RWPE2 (cell line): ENCODE data around the gene ZNF678.

Experiments
- ATAC-seq: fragments of 200-7000 bp; cut with Tn5 transposase; 3 replicates; pipeline ENCODE4 v1.9.1; 2021; ENCODE audit warnings: low read depth
- DNase-seq: peaks from one replicate; pipeline ENCODE4 v3.0.0-alpha.2; 2020; ENCODE audit warnings: low spot score
- H3K27ac ChIP-seq: fragments of 450-650 bp; 2 replicates; pipeline ENCODE4 v1.5.1; 2017; ENCODE audit warnings: mild to moderate bottlenecking; ENCODE audit not compliant: poor library complexity, severe bottlenecking
- H3K27me3 ChIP-seq: fragments of 250-450 bp; sonication (Bioruptor Pico); 2 replicates; pipeline ENCODE4 v1.5.1; 2021; ENCODE audit warnings: mild to moderate bottlenecking, moderate library complexity; ENCODE audit not compliant: insufficient read depth, poor library complexity, severe bottlenecking
- H3K36me3 ChIP-seq: fragments of 250-450 bp; sonication (Bioruptor Pico); 2 replicates; pipeline ENCODE4 v1.5.1; 2020; ENCODE audit warnings: low read depth, mild to moderate bottlenecking, moderate library complexity
- H3K4me1 ChIP-seq: fragments of 250-450 bp; sonication (Bioruptor Pico); 2 replicates; pipeline ENCODE4 v1.5.1; 2021; ENCODE audit warnings: mild to moderate bottlenecking, moderate library complexity; ENCODE audit not compliant: insufficient read depth, poor library complexity, severe bottlenecking
- H3K4me3 ChIP-seq: fragments of 250-450 bp; sonication (Bioruptor Pico); 2 replicates; pipeline ENCODE4 v1.5.1; 2021; ENCODE audit warnings: mild to moderate bottlenecking, moderate library complexity; ENCODE audit not compliant: severe bottlenecking
- H3K9me3 ChIP-seq: fragments of 250-450 bp; sonication (Bioruptor Pico); 2 replicates; pipeline ENCODE4 v1.5.1; 2021; ENCODE audit warnings: mild to moderate bottlenecking, moderate library complexity; ENCODE audit not compliant: severe bottlenecking
- TF ChIP-seq, protein P1 (sequence below): fragments of 450-650 bp; IDR thresholded peaks from one replicate; pipeline ENCODE4 v1.5.1; 2017; ENCODE audit warnings: mild to moderate bottlenecking, moderate library complexity; ENCODE audit not compliant: poor library complexity, severe bottlenecking

The ZNF678 gene

DNA sequence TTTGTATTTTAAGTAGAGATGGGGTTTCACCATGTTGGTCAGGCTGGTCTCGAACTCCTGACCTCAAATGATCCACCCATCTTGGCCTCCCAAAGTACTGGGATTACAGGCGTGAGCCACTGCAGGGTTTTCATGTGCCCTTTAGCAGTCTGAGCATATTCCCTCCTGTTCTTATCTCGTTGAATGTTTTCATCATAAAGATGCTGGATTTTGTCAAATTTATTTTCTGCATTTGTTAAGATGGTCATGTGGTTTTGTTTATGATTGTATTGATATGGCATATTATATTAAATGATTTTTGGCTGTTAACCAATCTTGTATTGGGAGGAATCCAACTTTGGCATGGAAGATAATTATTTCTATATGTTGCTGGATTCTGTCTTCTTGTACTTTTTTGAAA, 163.0 kb downstream of the ZNF678 start:
- DNase-seq (no peak), ATAC-seq (no peak)
- no peak overlapping the region for H3K27ac ChIP-seq
- H3K27me3 ChIP-seq: no peaks in the 10 kb centered on the region
- H3K4me1 ChIP-seq: no peaks in the 10 kb centered on the region
- H3K36me3 ChIP-seq: no peaks in the 10 kb centered on the region
- H3K4me3 ChIP-seq: no peak overlapping the region
- TF ChIP-seq, protein P1, sequence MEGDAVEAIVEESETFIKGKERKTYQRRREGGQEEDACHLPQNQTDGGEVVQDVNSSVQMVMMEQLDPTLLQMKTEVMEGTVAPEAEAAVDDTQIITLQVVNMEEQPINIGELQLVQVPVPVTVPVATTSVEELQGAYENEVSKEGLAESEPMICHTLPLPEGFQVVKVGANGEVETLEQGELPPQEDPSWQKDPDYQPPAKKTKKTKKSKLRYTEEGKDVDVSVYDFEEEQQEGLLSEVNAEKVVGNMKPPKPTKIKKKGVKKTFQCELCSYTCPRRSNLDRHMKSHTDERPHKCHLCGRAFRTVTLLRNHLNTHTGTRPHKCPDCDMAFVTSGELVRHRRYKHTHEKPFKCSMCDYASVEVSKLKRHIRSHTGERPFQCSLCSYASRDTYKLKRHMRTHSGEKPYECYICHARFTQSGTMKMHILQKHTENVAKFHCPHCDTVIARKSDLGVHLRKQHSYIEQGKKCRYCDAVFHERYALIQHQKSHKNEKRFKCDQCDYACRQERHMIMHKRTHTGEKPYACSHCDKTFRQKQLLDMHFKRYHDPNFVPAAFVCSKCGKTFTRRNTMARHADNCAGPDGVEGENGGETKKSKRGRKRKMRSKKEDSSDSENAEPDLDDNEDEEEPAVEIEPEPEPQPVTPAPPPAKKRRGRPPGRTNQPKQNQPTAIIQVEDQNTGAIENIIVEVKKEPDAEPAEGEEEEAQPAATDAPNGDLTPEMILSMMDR: no peak
- no peaks in the 10 kb centered on the region for H3K9me3 ChIP-seq
